Body of pancreas (tissue), 4 donors: Measurements from ENCODE around the gene FBXO21. TPM values are rescaled to one million over a fixed set of nuclear protein-coding genes. Genes with fewer than 3 reads are reported as not detected.
A peak's percentile ranks its signal among the peaks of the same experiment; 100 is the strongest.

Experiments used
- ATAC-seq: fragments of 150-250 bp; one replicate; pipeline ENCODE4 v1.9.1; 2016
- DNase-seq, 4 donors: peaks; one replicate each; pipeline ENCODE4 v3.0.0-alpha.2; 2019
- H3K27ac ChIP-seq, 4 donors: fragments of 200-600 bp; sonication (generic); 1 replicate in 3 of 4; 2 replicates in 1 of 4; pipeline versions ENCODE4 v1.5.1 to v1.6.1; 2016 to 2019; ENCODE audit warnings: mild to moderate bottlenecking in 1 of 4, mixed read lengths in 1 of 4, moderate library complexity in 1 of 4
- H3K27me3 ChIP-seq, 2 donors: fragments of 200-600 bp; sonication (generic); one replicate each; pipeline ENCODE4 v1.6.0; 2016; ENCODE audit warnings: mild to moderate bottlenecking in 1 of 2
- H3K36me3 ChIP-seq, 2 donors: fragments of 200-600 bp; sonication (generic); replicated peaks in 1 of 2; 2 replicates each; pipeline ENCODE4 v1.5.1; 2016; ENCODE audit warnings: low read depth in 2 of 2; ENCODE audit not compliant: insufficient read depth in 1 of 2
- H3K4me1 ChIP-seq: fragments of 200-600 bp; sonication (generic); one replicate; pipeline ENCODE4 v1.6.0; 2016
- H3K4me3 ChIP-seq, 2 donors: fragments of 200-600 bp; sonication (generic); 1 replicate in 1 of 2; 2 replicates in 1 of 2; pipeline ENCODE4 v1.5.1; 2016 to 2019
- H3K9me3 ChIP-seq, 3 donors: fragments of 200-600 bp; sonication (generic); 1 replicate in 2 of 3; 2 replicates in 1 of 3; pipeline ENCODE4 v1.5.1; 2016
- POLR2A ChIP-seq, 3 donors: fragments of 450-650 bp; IDR thresholded peaks; one replicate each; pipeline ENCODE4 v1.6.1; 2016; ENCODE audit warnings: antibody characterized with exemption in 3 of 3, mild to moderate bottlenecking in 2 of 3
- WGBS, 2 donors: methylation state at CpG; one replicate each; pipeline ENCODE4 v1.1.5; 2017; 5-methylcytosine and 5-hydroxymethylcytosine counted together
- intact Hi-C: fragments of 100-400 bp; cut with DNase I; formaldehyde crosslinking; loops from one replicate; pipeline ENCODE4 v1.15.1; 2023
- total RNA-seq, 2 donors: library from RNA; depleted of rRNA; stranded (reverse); fragments of >200 nt; gene quantifications; one replicate each; pipeline ENCODE4 v1.1.0, GENCODE V29; 2016
- TF ChIP-seq, protein P1 (sequence below), 7 experiments: fragments of 450-650 bp in 4 of 7; fragments of 200-600 bp in 3 of 7; sonication (generic) in 3 of 7; IDR thresholded peaks; one replicate each; pipeline ENCODE4 v1.5.1; 2016 to 2019; ENCODE audit warnings: antibody characterized with exemption in 7 of 7

The FBXO21 gene
- total RNA-seq, 2 donors from 2014 or later: 43.6 to 76.5 TPM

DNA sequence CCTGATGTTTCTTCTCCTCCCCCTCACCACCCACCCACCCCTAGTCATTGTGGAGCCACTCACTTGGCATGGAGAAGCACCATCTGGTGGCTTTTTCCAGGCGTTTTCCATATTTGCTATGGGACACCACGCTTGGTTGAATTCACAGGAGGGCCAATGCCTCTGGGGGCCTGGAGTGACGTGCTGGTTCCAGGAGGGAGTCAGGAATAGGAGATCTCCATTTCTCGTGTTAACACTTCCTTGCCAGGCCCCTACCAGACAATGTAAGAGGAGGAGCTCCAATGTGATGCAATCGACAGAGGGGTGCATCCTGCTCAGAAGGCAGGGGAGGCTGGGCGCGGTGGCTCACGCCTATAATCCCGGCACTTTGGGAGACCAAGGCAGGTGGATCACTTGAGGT, 69.5 kb downstream of the FBXO21 start:
- Histone ChIP-seq H3K4me1 (peaks cover 11% of the 10 kb centered on the region), H3K27me3 (no peaks in the 10 kb centered on the region), H3K4me3 (no peak overlapping the region), H3K27ac (no peak overlapping the region), H3K36me3 (no peaks in the 10 kb centered on the region), H3K9me3 (no peaks in the 10 kb centered on the region)
- TF ChIP-seq, protein P1, sequence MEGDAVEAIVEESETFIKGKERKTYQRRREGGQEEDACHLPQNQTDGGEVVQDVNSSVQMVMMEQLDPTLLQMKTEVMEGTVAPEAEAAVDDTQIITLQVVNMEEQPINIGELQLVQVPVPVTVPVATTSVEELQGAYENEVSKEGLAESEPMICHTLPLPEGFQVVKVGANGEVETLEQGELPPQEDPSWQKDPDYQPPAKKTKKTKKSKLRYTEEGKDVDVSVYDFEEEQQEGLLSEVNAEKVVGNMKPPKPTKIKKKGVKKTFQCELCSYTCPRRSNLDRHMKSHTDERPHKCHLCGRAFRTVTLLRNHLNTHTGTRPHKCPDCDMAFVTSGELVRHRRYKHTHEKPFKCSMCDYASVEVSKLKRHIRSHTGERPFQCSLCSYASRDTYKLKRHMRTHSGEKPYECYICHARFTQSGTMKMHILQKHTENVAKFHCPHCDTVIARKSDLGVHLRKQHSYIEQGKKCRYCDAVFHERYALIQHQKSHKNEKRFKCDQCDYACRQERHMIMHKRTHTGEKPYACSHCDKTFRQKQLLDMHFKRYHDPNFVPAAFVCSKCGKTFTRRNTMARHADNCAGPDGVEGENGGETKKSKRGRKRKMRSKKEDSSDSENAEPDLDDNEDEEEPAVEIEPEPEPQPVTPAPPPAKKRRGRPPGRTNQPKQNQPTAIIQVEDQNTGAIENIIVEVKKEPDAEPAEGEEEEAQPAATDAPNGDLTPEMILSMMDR (IDR thresholded peaks at IDR 0.05): no peak
- DNase-seq: peak in 1 of 4 donors; percentile 5
- intact Hi-C loops: no loop called here
- ATAC-seq: no peak
- 46 to 76% methylated on average over 9 of the region's 9 CpGs for WGBS, 2 donors

DNA sequence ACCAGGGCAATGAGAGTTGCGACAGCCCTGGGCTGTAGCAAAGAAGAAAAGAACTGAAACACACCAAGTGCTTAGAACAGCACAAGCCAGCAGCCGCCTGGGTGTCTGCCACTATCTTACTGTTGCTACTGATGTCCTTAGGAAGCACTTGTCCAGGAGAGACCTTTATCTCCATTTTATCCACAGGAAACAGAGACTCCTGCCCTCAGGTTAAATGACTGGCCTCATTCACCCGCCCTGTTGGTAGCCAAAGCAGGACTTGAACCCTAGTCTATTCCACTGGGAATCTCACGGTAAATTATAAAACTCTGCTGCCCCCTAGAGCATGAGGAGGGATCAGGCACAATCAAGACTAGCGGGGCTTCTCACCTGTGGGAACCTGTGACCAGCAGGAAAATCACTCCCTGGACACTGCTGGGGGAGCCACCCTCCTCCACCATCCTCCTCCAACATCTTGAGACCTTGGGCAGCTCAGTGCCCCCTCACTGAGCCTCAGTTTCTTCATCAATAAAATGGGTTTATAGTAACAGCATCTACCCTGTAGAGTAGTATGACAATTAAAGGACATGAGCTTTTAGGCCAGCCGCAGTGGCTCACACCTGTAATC, 70.6 kb downstream of the FBXO21 start:
- Histone ChIP-seq H3K4me3 (no peak overlapping the region), H3K36me3 (no peaks in the 10 kb centered on the region), H3K9me3 (no peaks in the 10 kb centered on the region), H3K27ac (no peak overlapping the region), H3K4me1 (peaks cover 10% of the 10 kb centered on the region), H3K27me3 (no peaks in the 10 kb centered on the region)
- ATAC-seq: peak; percentile 49
- 38 to 51% methylated on average over 1 to 6 of the region's 6 CpGs for whole genome bisulfite sequencing, 2 donors
- peak; percentile 34 to 53 (median 49) for DNase-seq
- TF ChIP-seq, protein P1 (IDR thresholded peaks at IDR 0.05): peak; percentile 32 to 89 (median 78)
- no peak for TF ChIP-seq POLR2A (IDR thresholded peaks at IDR 0.05)
- intact Hi-C loops: loop anchor here (5.0 kb wide), 1 partner anchor 92 kb away; no protein-coding TSS in a partner anchor

DNA sequence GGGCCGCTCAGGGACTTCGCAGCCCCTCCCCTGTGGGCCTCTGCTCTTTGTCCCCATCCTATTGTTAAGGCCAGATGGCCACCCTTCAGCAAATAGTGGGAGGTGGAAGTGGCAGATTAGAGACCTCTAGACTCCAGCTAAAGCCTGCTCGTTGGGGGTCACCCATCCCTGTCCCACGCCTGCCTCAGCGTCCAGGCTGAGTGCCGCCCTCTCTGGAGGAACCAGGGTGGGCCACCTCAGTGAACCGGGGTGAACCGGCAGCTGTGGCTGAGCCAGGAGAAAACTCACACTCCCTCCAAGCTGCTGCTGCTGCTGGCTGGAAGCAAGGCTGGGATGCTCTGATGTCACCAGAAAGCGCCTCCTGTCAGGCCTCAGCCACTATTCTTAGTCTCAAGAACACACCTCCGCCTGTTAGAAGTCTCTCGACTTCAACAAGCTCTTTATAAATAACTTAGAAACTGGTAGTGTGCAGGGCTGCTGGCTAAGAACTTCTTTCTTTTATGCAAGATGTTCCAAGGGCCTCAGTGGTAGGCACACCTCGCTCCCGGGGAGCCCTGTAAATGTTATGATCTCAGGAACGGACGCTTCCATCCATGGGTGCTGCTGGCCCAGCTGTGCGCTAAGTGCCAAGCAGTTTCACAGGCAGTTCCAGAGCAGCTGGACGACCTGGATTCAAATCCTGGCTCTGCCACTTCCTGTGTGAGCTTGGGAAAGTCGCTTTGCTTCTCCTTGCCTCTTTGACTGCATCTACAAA, 71.3 kb downstream of the FBXO21 start:
- no peak overlapping the region for H3K4me3 ChIP-seq
- DNase-seq (no peak), ATAC-seq (no peak)
- no peak overlapping the region for H3K27ac ChIP-seq
- H3K4me1 ChIP-seq: peaks cover 13% of the 10 kb centered on the region
- no peaks in the 10 kb centered on the region for H3K27me3 ChIP-seq
- intact Hi-C loops: loop anchor here (5.0 kb wide), 1 partner anchor 92 kb away; no protein-coding TSS in a partner anchor
- TF ChIP-seq POLR2A (IDR thresholded peaks at IDR 0.05): no peak
- TF ChIP-seq, protein P1 (IDR thresholded peaks at IDR 0.05): no peak
- no peaks in the 10 kb centered on the region for H3K36me3 ChIP-seq
- H3K9me3 ChIP-seq: no peaks in the 10 kb centered on the region
- WGBS, 2 donors: 74 to 82% methylated on average over 4 to 18 of the region's 18 CpGs

DNA sequence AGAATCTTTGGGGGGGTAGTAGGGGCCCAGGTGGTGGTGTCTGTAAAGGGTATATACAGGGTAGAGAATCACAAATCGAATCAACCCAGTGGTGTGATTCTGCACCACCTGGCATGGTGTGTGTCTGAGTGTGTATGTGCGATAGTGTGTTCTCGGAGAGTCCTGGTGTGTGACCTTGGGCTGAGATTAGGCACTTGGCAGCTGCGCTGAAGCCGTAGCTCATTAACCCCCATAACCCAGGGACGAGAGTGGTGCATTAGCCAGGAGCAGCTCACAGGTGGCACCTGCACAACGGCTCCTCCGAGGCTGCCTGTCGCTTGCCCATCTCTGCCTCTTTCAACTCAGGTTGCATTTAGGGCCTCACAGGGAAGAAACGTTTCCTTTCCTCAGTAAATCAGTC, 75.5 kb downstream of the FBXO21 start:
- DNase-seq (peak; percentile 83 to 93 (median 90)), ATAC-seq (peak; percentile 95)
- peaks cover 20% of the 10 kb centered on the region for H3K4me1 ChIP-seq
- WGBS, 2 donors: 11 to 17% methylated on average over 9 to 10 of the region's 10 CpGs
- TF ChIP-seq, protein P1 (IDR thresholded peaks at IDR 0.05): peak in 4 of 7 experiments; percentile 5 to 35 (median 12)
- TF ChIP-seq POLR2A (IDR thresholded peaks at IDR 0.05): peak in 1 of 3 donors; percentile 20
- no peaks in the 10 kb centered on the region for H3K9me3 ChIP-seq
- no peak overlapping the region for H3K4me3 ChIP-seq
- no peaks in the 10 kb centered on the region for H3K36me3 ChIP-seq
- H3K27ac ChIP-seq: peak overlapping the region in 3 of 4 donors; percentile 61 to 74 (median 67)
- intact Hi-C loops: loop anchor here (5.0 kb wide), 1 partner anchor 87 kb away; no protein-coding TSS in a partner anchor
- no peaks in the 10 kb centered on the region for H3K27me3 ChIP-seq
